ENCODE measurements around the gene ACOT11.

DNA sequence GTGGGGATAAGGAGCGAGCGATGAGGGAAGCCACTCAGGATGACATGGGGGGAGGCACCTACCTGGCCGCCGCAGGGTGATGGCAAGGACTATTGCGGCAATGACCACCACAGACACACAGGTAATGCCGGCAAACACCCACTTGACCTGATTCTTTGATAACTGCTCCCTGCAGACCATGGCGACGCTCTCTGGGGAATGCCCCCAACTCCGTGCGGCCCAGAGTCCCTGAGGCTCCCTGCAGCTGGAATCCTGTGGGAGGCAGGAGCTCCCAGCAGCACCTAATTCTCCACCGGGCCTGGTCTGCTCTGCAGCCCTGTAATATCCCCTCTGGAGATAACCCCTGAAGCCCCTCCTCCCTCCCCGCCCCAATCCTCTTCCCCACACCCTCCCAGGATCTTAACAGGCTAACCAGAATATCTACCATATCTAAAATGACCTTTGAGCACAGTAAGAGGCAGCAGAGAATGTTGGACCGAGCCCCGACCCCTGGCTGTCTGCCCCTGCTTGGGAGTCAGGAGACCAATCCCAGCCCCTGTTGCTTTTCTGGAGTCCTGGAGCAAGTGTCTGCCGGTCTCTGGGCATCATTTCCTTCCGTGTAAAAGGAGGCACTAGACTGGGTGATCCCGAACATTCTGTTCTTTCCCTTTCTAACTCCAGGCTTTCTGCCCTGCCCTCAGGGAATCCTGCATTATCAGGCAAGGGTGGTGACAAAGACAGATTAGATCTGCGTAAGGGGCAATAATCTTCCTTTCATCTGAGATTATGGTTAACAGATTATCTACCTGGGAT is 75.4 kb downstream of the ACOT11 start, which contains the start of gene FAM151A:
- TF ChIP-seq PBX2 (CRISPR knock-in tag; IDR thresholded peaks at IDR 0.05; ENCODE audit: low read depth) = no peak
- no peak for TF ChIP-seq PBX2 (tag; conservative IDR thresholded peaks at IDR 0.05; ENCODE audit: low read depth)
- TF ChIP-seq BRD4 (IDR thresholded peaks at IDR 0.05) = no peak
- no peak for TF ChIP-seq NFE2 (IDR thresholded peaks at IDR 0.05; ENCODE audit: low read depth)
- no peak for TF ChIP-seq IRF2 (CRISPR knock-in tag; IDR thresholded peaks at IDR 0.05)
- TF ChIP-seq, protein P1, sequence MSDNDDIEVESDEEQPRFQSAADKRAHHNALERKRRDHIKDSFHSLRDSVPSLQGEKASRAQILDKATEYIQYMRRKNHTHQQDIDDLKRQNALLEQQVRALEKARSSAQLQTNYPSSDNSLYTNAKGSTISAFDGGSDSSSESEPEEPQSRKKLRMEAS (CRISPR knock-in tag; IDR thresholded peaks at IDR 0.05) = no peak
- TF ChIP-seq, protein P2, sequence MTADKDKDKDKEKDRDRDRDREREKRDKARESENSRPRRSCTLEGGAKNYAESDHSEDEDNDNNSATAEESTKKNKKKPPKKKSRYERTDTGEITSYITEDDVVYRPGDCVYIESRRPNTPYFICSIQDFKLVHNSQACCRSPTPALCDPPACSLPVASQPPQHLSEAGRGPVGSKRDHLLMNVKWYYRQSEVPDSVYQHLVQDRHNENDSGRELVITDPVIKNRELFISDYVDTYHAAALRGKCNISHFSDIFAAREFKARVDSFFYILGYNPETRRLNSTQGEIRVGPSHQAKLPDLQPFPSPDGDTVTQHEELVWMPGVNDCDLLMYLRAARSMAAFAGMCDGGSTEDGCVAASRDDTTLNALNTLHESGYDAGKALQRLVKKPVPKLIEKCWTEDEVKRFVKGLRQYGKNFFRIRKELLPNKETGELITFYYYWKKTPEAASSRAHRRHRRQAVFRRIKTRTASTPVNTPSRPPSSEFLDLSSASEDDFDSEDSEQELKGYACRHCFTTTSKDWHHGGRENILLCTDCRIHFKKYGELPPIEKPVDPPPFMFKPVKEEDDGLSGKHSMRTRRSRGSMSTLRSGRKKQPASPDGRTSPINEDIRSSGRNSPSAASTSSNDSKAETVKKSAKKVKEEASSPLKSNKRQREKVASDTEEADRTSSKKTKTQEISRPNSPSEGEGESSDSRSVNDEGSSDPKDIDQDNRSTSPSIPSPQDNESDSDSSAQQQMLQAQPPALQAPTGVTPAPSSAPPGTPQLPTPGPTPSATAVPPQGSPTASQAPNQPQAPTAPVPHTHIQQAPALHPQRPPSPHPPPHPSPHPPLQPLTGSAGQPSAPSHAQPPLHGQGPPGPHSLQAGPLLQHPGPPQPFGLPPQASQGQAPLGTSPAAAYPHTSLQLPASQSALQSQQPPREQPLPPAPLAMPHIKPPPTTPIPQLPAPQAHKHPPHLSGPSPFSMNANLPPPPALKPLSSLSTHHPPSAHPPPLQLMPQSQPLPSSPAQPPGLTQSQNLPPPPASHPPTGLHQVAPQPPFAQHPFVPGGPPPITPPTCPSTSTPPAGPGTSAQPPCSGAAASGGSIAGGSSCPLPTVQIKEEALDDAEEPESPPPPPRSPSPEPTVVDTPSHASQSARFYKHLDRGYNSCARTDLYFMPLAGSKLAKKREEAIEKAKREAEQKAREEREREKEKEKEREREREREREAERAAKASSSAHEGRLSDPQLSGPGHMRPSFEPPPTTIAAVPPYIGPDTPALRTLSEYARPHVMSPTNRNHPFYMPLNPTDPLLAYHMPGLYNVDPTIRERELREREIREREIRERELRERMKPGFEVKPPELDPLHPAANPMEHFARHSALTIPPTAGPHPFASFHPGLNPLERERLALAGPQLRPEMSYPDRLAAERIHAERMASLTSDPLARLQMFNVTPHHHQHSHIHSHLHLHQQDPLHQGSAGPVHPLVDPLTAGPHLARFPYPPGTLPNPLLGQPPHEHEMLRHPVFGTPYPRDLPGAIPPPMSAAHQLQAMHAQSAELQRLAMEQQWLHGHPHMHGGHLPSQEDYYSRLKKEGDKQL (CRISPR knock-in tag; IDR thresholded peaks at IDR 0.05; ENCODE audit: borderline replicate concordance) = no peak
- TF ChIP-seq, protein P3, sequence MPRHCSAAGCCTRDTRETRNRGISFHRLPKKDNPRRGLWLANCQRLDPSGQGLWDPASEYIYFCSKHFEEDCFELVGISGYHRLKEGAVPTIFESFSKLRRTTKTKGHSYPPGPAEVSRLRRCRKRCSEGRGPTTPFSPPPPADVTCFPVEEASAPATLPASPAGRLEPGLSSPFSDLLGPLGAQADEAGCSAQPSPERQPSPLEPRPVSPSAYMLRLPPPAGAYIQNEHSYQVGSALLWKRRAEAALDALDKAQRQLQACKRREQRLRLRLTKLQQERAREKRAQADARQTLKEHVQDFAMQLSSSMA (CRISPR knock-in tag; IDR thresholded peaks at IDR 0.05) = no peak
- TF ChIP-seq CCAR2 (IDR thresholded peaks at IDR 0.05; ENCODE audit: low read depth, low read length) = no peak
- no peak for TF ChIP-seq MLX (CRISPR knock-in tag; conservative IDR thresholded peaks at IDR 0.05)
- TF ChIP-seq MEF2A (IDR thresholded peaks at IDR 0.05; ENCODE audit: control insufficient read depth, low read depth, low read length) = no peak
- TF ChIP-seq HNRNPLL (IDR thresholded peaks at IDR 0.05; ENCODE audit: low read depth, low read length, poor library complexity, severe bottlenecking) = no peak
